ENCODE measurements around the gene BNIP3. TPM values are rescaled to one million over a fixed set of nuclear protein-coding genes. Genes with fewer than 3 reads are reported as not detected.

Gene BNIP3
- total and polyA plus RNA-seq, 2 of the 8 experiments (the other 6 are each of a cell fraction or from before 2014, with no cell fraction given) = 25.8 to 58.9 TPM

GRCh38 chr10:131959841-131960240 is 21.9 kb downstream of the BNIP3 start (continued):
- TF ChIP-seq EZH2 (IDR thresholded peaks at IDR 0.05; ENCODE audit: low read depth, low read length, severe bottlenecking) = no peak
- no peak for TF ChIP-seq SIRT6 (IDR thresholded peaks at IDR 0.05; ENCODE audit: low read length)
- no peak for TF ChIP-seq ATF3 (IDR thresholded peaks at IDR 0.05; ENCODE audit: insufficient read depth, low read depth, low read length)
- TF ChIP-seq KDM1A (IDR thresholded peaks at IDR 0.05; ENCODE audit: borderline replicate concordance, low read length) = no peak
- TF ChIP-seq RFX5 (IDR thresholded peaks at IDR 0.05; ENCODE audit: borderline replicate concordance, low read depth, low read length) = no peak
- TF ChIP-seq RBBP5 (IDR thresholded peaks at IDR 0.05; ENCODE audit: borderline replicate concordance, low read depth, low read length) = no peak
